Astrocyte (in vitro differentiated cells and primary cell): ENCODE measurements around the gene OXT. TPM values are rescaled to one million over a fixed set of nuclear protein-coding genes. Genes with fewer than 3 reads are reported as not detected.

Experiments used
- DNase-seq: peaks from one replicate; pipeline ENCODE4 v3.0.0-alpha.2; 2010; ENCODE audit warnings: low read depth
- FAIRE-seq: peaks from 2 replicates; lab custom pipeline; 2011; peaks lifted over from hg19 to GRCh38; lab: Jason Lieb, UNC
- H2AFZ ChIP-seq: 2 replicates; pipeline ENCODE4 v1.6.0; 2012; ENCODE audit warnings: low read depth, low read length, inconsistent platforms
- H3K27ac ChIP-seq: 2 replicates; pipeline ENCODE4 v1.5.1; 2011; ENCODE audit warnings: low read depth, low read length, inconsistent platforms
- H3K27me3 ChIP-seq: 2 replicates; pipeline ENCODE4 v1.6.0; 2011; ENCODE audit warnings: low read length, inconsistent platforms; ENCODE audit not compliant: insufficient read depth
- H3K36me3 ChIP-seq: 2 replicates; pipeline ENCODE4 v1.5.1; 2011; ENCODE audit warnings: low read length, inconsistent platforms; ENCODE audit not compliant: insufficient read depth
- H3K4me1 ChIP-seq: 2 replicates; pipeline ENCODE4 v1.5.1; 2011; ENCODE audit warnings: low read length, inconsistent platforms; ENCODE audit not compliant: insufficient read depth
- H3K4me2 ChIP-seq: 2 replicates; pipeline ENCODE4 v1.6.0; 2012; ENCODE audit warnings: low read length, inconsistent platforms
- H3K4me3 ChIP-seq: 2 replicates; pipeline ENCODE4 v1.5.1; 2011; ENCODE audit warnings: low read depth, mild to moderate bottlenecking, low read length, inconsistent platforms; ENCODE audit not compliant: insufficient read depth
- H3K79me2 ChIP-seq: 2 replicates; pipeline ENCODE4 v1.6.0; 2012; ENCODE audit warnings: mild to moderate bottlenecking, low read length, inconsistent platforms; ENCODE audit not compliant: insufficient read depth
- H3K9ac ChIP-seq: 2 replicates; pipeline ENCODE4 v1.6.0; 2012; ENCODE audit warnings: mild to moderate bottlenecking, low read length, inconsistent platforms
- H3K9me3 ChIP-seq: 2 replicates; pipeline ENCODE4 v1.5.1; 2012; ENCODE audit warnings: low read depth, mild to moderate bottlenecking, low read length, inconsistent platforms; ENCODE audit not compliant: insufficient read depth
- H4K20me1 ChIP-seq: 2 replicates; pipeline ENCODE4 v1.6.0; 2012; ENCODE audit warnings: low read length, inconsistent platforms; ENCODE audit not compliant: insufficient read depth
- H3K27ac Mint-ChIP-seq: one replicate; pipeline ENCODE4 v1.8.0; 2021; ENCODE audit warnings: mild to moderate bottlenecking, mixed read lengths; ENCODE audit not compliant: unreplicated experiment
- H3K27me3 Mint-ChIP-seq: one replicate; pipeline ENCODE4 v1.8.0; 2021; ENCODE audit warnings: low read depth, mixed read lengths; ENCODE audit not compliant: unreplicated experiment
- H3K36me3 Mint-ChIP-seq: one replicate; pipeline ENCODE4 v1.8.0; 2021; ENCODE audit warnings: low read depth, mixed read lengths; ENCODE audit not compliant: unreplicated experiment
- H3K4me1 Mint-ChIP-seq: one replicate; pipeline ENCODE4 v1.8.0; 2021; ENCODE audit warnings: low read depth, mixed read lengths; ENCODE audit not compliant: unreplicated experiment
- H3K4me3 Mint-ChIP-seq: one replicate; pipeline ENCODE4 v1.8.0; 2021; ENCODE audit warnings: mild to moderate bottlenecking, moderate library complexity, mixed read lengths; ENCODE audit not compliant: unreplicated experiment
- H3K9me3 Mint-ChIP-seq: one replicate; pipeline ENCODE4 v1.8.0; 2021; ENCODE audit warnings: mild to moderate bottlenecking, mixed read lengths; ENCODE audit not compliant: unreplicated experiment
- EZH2 ChIP-seq: IDR thresholded peaks from 2 replicates; pipeline ENCODE4 v1.6.1; 2012; ENCODE audit warnings: mild to moderate bottlenecking, low read length, inconsistent platforms; ENCODE audit not compliant: insufficient read depth
- total RNA-seq: library from RNA; stranded (reverse); gene quantifications from 2 replicates; pipeline ENCODE4 v1.2.1, GENCODE V29; 2021
- TF ChIP-seq, protein P1 (sequence below): IDR thresholded peaks from 2 replicates; pipeline ENCODE4 v1.5.1; 2011; ENCODE audit warnings: low read depth, mild to moderate bottlenecking, inconsistent platforms, low read length, moderate library complexity; ENCODE audit not compliant: insufficient read depth

The OXT gene
- total RNA-seq, 1 donor from 2014 or later: not detected

DNA sequence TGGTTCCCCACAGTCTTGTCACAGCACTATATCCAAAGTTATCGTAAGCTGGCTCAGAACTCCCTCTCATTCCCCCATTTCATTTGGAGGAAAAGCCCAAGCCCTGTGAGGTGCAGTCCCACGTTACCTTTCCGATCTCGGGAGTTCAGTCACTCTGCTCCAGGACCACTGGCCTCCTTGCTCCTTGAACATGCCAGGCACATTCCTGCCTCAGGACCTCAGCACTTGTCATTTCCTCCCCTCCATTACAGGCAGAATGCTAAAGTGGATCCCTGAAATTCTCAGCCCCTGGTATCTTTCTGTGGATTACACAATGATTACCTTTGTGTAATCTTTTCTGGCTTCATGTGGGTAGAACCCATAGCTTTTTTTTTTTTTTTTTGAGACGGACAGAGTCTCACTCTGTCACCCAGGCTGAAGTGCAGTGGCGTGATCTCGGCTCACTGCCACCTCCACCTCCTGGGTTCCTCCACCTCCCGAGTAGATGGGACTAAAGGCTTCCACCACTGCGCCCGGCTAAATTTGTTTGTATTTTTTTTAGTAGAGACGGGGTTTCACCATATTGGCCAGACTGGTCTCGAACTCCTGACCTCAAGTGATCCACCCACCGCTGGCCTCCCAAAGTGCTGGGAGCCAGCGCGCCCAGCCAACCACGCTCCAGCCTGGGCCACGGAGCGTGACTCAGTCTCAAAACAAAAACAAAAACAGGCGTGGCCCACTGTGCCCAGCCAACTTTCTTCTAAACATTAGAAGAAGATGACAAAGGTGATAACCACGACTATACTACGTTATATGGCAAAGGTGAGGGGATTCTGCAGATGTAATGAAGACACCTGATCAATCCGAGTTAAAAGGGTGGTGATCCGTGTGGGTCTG lies 4.0 kb upstream of the OXT start:
- H3K4me2 ChIP-seq: no peak overlapping the region
- Mint-ChIP-seq H3K27ac (no peak overlapping the region), H3K4me1 (peaks cover 10% of the 10 kb centered on the region), H3K9me3 (no peaks in the 10 kb centered on the region), H3K4me3 (no peak overlapping the region), H3K27me3 (peaks cover 17% of the 10 kb centered on the region), H3K36me3 (no peaks in the 10 kb centered on the region)
- no peak overlapping the region for H3K27ac ChIP-seq
- no peaks in the 10 kb centered on the region for H4K20me1 ChIP-seq
- H3K9me3 ChIP-seq: no peaks in the 10 kb centered on the region
- no peak overlapping the region for H2AFZ ChIP-seq
- peaks cover 6% of the 10 kb centered on the region for H3K27me3 ChIP-seq
- FAIRE-seq: no peak
- H3K9ac ChIP-seq: no peak overlapping the region
- no peaks in the 10 kb centered on the region for H3K79me2 ChIP-seq
- TF ChIP-seq, protein P1, sequence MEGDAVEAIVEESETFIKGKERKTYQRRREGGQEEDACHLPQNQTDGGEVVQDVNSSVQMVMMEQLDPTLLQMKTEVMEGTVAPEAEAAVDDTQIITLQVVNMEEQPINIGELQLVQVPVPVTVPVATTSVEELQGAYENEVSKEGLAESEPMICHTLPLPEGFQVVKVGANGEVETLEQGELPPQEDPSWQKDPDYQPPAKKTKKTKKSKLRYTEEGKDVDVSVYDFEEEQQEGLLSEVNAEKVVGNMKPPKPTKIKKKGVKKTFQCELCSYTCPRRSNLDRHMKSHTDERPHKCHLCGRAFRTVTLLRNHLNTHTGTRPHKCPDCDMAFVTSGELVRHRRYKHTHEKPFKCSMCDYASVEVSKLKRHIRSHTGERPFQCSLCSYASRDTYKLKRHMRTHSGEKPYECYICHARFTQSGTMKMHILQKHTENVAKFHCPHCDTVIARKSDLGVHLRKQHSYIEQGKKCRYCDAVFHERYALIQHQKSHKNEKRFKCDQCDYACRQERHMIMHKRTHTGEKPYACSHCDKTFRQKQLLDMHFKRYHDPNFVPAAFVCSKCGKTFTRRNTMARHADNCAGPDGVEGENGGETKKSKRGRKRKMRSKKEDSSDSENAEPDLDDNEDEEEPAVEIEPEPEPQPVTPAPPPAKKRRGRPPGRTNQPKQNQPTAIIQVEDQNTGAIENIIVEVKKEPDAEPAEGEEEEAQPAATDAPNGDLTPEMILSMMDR: no peak
- no peak for TF ChIP-seq EZH2
- H3K36me3 ChIP-seq: no peaks in the 10 kb centered on the region
- DNase-seq: no peak
- no peak overlapping the region for H3K4me3 ChIP-seq
- H3K4me1 ChIP-seq: peaks cover 2% of the 10 kb centered on the region

DNA sequence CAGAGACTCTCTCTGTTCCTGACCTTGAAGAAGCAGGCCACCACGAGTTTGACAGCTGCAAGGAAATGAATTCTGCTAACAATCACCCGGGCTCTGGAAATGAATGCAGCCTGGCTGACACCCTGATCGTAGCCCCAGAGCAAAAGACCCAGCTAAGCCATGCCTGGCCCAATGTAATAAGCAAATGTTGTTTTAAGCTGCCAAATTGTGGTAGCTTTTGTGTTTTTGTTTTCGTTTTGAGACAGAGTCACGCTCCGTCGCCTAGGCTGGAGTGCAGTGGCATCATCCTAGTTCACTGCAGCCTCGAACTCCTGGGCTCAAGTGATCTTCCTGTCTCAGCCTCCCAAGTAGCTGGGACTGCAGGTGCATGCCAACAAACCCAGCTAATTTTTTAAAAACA lies 3.3 kb upstream of the OXT start:
- H3K27ac ChIP-seq: no peak overlapping the region
- H3K27me3 ChIP-seq: peaks cover 13% of the 10 kb centered on the region
- H2AFZ ChIP-seq: no peak overlapping the region
- DNase-seq (no peak), FAIRE-seq (no peak)
- no peak overlapping the region for H3K9ac ChIP-seq
- H3K9me3 ChIP-seq: no peaks in the 10 kb centered on the region
- H3K36me3 ChIP-seq: no peaks in the 10 kb centered on the region
- H3K4me3 Mint-ChIP-seq: no peak overlapping the region
- H3K27me3 Mint-ChIP-seq: peaks cover 21% of the 10 kb centered on the region
- no peak overlapping the region for H3K4me3 ChIP-seq
- no peak for TF ChIP-seq EZH2
- TF ChIP-seq, protein P1: no peak
- H3K36me3 Mint-ChIP-seq: no peaks in the 10 kb centered on the region
- no peak overlapping the region for H3K4me2 ChIP-seq
- no peaks in the 10 kb centered on the region for H3K9me3 Mint-ChIP-seq
- H3K4me1 ChIP-seq: peaks cover 2% of the 10 kb centered on the region
- H3K79me2 ChIP-seq: no peaks in the 10 kb centered on the region
- no peak overlapping the region for H3K27ac Mint-ChIP-seq
- H3K4me1 Mint-ChIP-seq: peaks cover 10% of the 10 kb centered on the region
- no peaks in the 10 kb centered on the region for H4K20me1 ChIP-seq
